SK-N-SH (cell line): ENCODE data around the gene SPRY1. TPM values are rescaled to one million over a fixed set of nuclear protein-coding genes. Genes with fewer than 3 reads are reported as not detected.

Source experiments
- CTCF ChIA-PET: fragments of 300-600, 350-600 bp; formaldehyde crosslinking; extraction: SDS; loops from one replicate; lab custom pipeline; 2021; lab: Yijun Ruan, JAX
- POLR2A ChIA-PET: fragments of 350-600 bp; sonication (Branson Sonifier 250); formaldehyde crosslinking; extraction: SDS; loops from one replicate; lab custom pipeline; 2020; ENCODE audit warnings: antibody characterized with exemption, inconsistent platforms; lab: Yijun Ruan, JAX
- DNase-seq: peaks from one replicate; pipeline ENCODE4 v3.0.0; 2012
- H2AFZ ChIP-seq: fragments of 200-600 bp; sonication (generic); 2 replicates; pipeline ENCODE4 v1.8.1; 2016; ENCODE audit warnings: antibody characterized with exemption, mild to moderate bottlenecking, low read depth
- H3F3A ChIP-seq: fragments of 200-600 bp; sonication (generic); replicated peaks from 2 replicates; pipeline ENCODE3; 2016; ENCODE audit warnings: antibody characterized with exemption, mild to moderate bottlenecking; ENCODE audit not compliant: insufficient read depth
- H3K27ac ChIP-seq, 2 experiments: fragments of 200-500 bp in 1 of 2; fragments of 200-600 bp in 1 of 2; sonication (Bioruptor generic) in 1 of 2; sonication (generic), shearing (Covaris generic) in 1 of 2; 2 replicates each; pipeline versions ENCODE4 v1.5.1 to v1.6.1; 2014 to 2016; ENCODE audit warnings: low read depth in 2 of 2, inconsistent platforms in 1 of 2, low read length in 1 of 2, mild to moderate bottlenecking in 1 of 2, mixed read lengths in 1 of 2
- H3K27me3 ChIP-seq: fragments of 200-600 bp; sonication (generic), shearing (Covaris generic); 2 replicates; pipeline ENCODE4 v1.6.1; 2016; ENCODE audit warnings: mixed run types; ENCODE audit not compliant: insufficient read depth
- H3K36me3 ChIP-seq, 2 experiments: fragments of 200-500 bp in 1 of 2; fragments of 200-600 bp in 1 of 2; sonication (Bioruptor generic) in 1 of 2; sonication (generic) in 1 of 2; replicated peaks in 1 of 2; 2 replicates each; pipeline versions ENCODE3 to v1.5.1; 2014 to 2016; ENCODE audit warnings: low read length in 1 of 2, mild to moderate bottlenecking in 1 of 2; ENCODE audit not compliant: insufficient read depth in 2 of 2, control insufficient read depth in 1 of 2
- H3K4me1 ChIP-seq, 2 experiments: fragments of 200-500 bp in 1 of 2; fragments of 200-600 bp in 1 of 2; sonication (Bioruptor generic) in 1 of 2; sonication (generic), shearing (Covaris generic) in 1 of 2; 2 replicates each; pipeline versions ENCODE4 v1.5.1 to v1.6.1; 2014 to 2016; ENCODE audit warnings: low read depth in 1 of 2, low read length in 1 of 2, mixed run types in 1 of 2; ENCODE audit not compliant: insufficient read depth in 2 of 2, control insufficient read depth in 1 of 2
- H3K4me2 ChIP-seq: fragments of 200-600 bp; sonication (generic), shearing (Covaris generic); 2 replicates; pipeline ENCODE4 v1.6.1; 2017; ENCODE audit warnings: mixed run types
- H3K4me3 ChIP-seq, 2 experiments: fragments of 200-500 bp in 1 of 2; fragments of 200-600 bp in 1 of 2; sonication (Bioruptor generic) in 1 of 2; sonication (generic), shearing (Covaris generic) in 1 of 2; 2 replicates each; pipeline versions ENCODE4 v1.5.1 to v1.8.1; 2014 to 2016; ENCODE audit warnings: low read depth in 2 of 2, inconsistent platforms in 1 of 2, low read length in 1 of 2, mild to moderate bottlenecking in 1 of 2, mixed read lengths in 1 of 2, moderate library complexity in 1 of 2
- H3K79me2 ChIP-seq: fragments of 200-600 bp; sonication (generic); 2 replicates; pipeline ENCODE4 v1.8.1; 2017; ENCODE audit warnings: mild to moderate bottlenecking; ENCODE audit not compliant: insufficient read depth
- H3K9ac ChIP-seq: fragments of 200-600 bp; sonication (generic); 2 replicates; pipeline ENCODE4 v1.6.1; 2017; ENCODE audit warnings: mixed run types
- H3K9me2 ChIP-seq: fragments of 200-600 bp; sonication (generic); 2 replicates; pipeline ENCODE4 v1.6.1; 2017; ENCODE audit warnings: mixed run types
- H3K9me3 ChIP-seq: fragments of 200-600 bp; sonication (generic); 2 replicates; pipeline ENCODE4 v1.6.1; 2017; ENCODE audit warnings: mixed run types, mild to moderate bottlenecking, moderate library complexity
- H4K20me1 ChIP-seq: fragments of 200-600 bp; sonication (generic); 2 replicates; pipeline ENCODE4 v1.6.1; 2017; ENCODE audit warnings: mild to moderate bottlenecking, mixed run types; ENCODE audit not compliant: insufficient read depth
- CTCF ChIP-seq: fragments of 200-600 bp; sonication (generic); IDR thresholded peaks from 2 replicates; pipeline ENCODE4 v1.6.1; 2017; ENCODE audit warnings: antibody characterized with exemption, mild to moderate bottlenecking, moderate library complexity
- ELF1 ChIP-seq: IDR thresholded peaks from 2 replicates; pipeline ENCODE4 v1.4.0; 2012
- FOSL2 ChIP-seq: IDR thresholded peaks from 2 replicates; pipeline ENCODE4 v1.4.0; 2012; ENCODE audit warnings: low read depth, mild to moderate bottlenecking, moderate library complexity, borderline replicate concordance
- FOXM1 ChIP-seq: IDR thresholded peaks from 2 replicates; pipeline ENCODE4 v1.4.0; 2012; ENCODE audit warnings: low read depth, mild to moderate bottlenecking
- GATA2 ChIP-seq: sonication (generic); formaldehyde crosslinking; IDR thresholded peaks from 2 replicates; pipeline ENCODE4 v1.5.0; 2020; ENCODE audit warnings: mild to moderate bottlenecking, missing genetic modification reagents
- MAX ChIP-seq: IDR thresholded peaks from 2 replicates; pipeline ENCODE4 v1.4.0; 2012; ENCODE audit warnings: low read depth
- NRF1 ChIP-seq: IDR thresholded peaks from 2 replicates; pipeline ENCODE4 v1.6.1; 2012; ENCODE audit warnings: low read depth, mild to moderate bottlenecking, low read length
- PBX3 ChIP-seq: IDR thresholded peaks from 2 replicates; pipeline ENCODE4; 2012
- SIN3A ChIP-seq: IDR thresholded peaks from 2 replicates; pipeline ENCODE4 v1.6.1; 2012; ENCODE audit warnings: low read depth, mild to moderate bottlenecking, low read length, moderate library complexity, borderline replicate concordance
- TAF1 ChIP-seq: IDR thresholded peaks from 2 replicates; pipeline ENCODE4 v1.6.1; 2012; ENCODE audit warnings: low read depth, mild to moderate bottlenecking, low read length, moderate library complexity, borderline replicate concordance
- USF2 ChIP-seq: fragments of 150-350 bp; IDR thresholded peaks from 2 replicates; pipeline ENCODE4 v1.6.1; 2017; ENCODE audit warnings: antibody characterized with exemption, low read length, low read depth, borderline replicate concordance
- YY1 ChIP-seq: IDR thresholded peaks from 2 replicates; pipeline ENCODE4 v1.4.0; 2012; ENCODE audit warnings: low read depth, mild to moderate bottlenecking
- WGBS: methylation state at CpG from one replicate; pipeline ENCODE4 v1.1.6; 2017; ENCODE audit warnings: low lambda C conversion rate; 5-methylcytosine and 5-hydroxymethylcytosine counted together
- polyA plus RNA-seq, 3 experiments: library from polyadenylated mRNA; depleted of rRNA; stranded (reverse); fragments of >200 nt; gene quantifications; 2 replicates each; pipeline ENCODE4 v1.2.3, GENCODE V29; 2012

The SPRY1 gene
- polyA plus RNA-seq, 1 of the 3 experiments (the other 2 are of a cell fraction): 12.4 TPM

- Histone ChIP-seq H3K27me3 (no peaks in the 10 kb centered on the region), H3K27ac (no peak overlapping the region)
- TF ChIP-seq YY1 (no peak), FOXM1 (no peak), MAX (no peak), PBX3 (no peak), SIN3A (no peak), TAF1 (no peak), USF2 (no peak)
- TF ChIP-seq, all 33 proteins: peak for 0
- H3K4me1 ChIP-seq: peaks cover 0 to 13% of the 10 kb centered on the region in 2 experiments; a peak in 1 of 4 replicates
- 86% methylated on average over 5 of the region's 5 CpGs for WGBS
- H3K4me3 ChIP-seq: no peak overlapping the region
- no peak overlapping the region for H2AFZ ChIP-seq
- H3F3A ChIP-seq: peaks cover 3% of the 10 kb centered on the region
- no peaks in the 10 kb centered on the region for H4K20me1 ChIP-seq
- no peaks in the 10 kb centered on the region for H3K9me3 ChIP-seq
- ChIA-PET POLR2A (no interaction called here), CTCF (no interaction called here)
- H3K79me2 ChIP-seq: no peaks in the 10 kb centered on the region
- H3K36me3 ChIP-seq: no peaks in the 10 kb centered on the region
- H3K9ac ChIP-seq: no peak overlapping the region
- H3K4me2 ChIP-seq: no peak overlapping the region
- DNase-seq: no peak
- no peaks in the 10 kb centered on the region for H3K9me2 ChIP-seq
These were observed 27.2 kb downstream of the SPRY1 start for GRCh38 chr4:123423819-123424218.

GRCh38 chr4:123427951-123428350, 31.4 kb downstream of the SPRY1 start:
- H3K4me3 ChIP-seq: no peak overlapping the region
- H3K9ac ChIP-seq: no peak overlapping the region
- H3K9me3 ChIP-seq: no peaks in the 10 kb centered on the region
- no peaks in the 10 kb centered on the region for H4K20me1 ChIP-seq
- H3K27ac ChIP-seq: no peak overlapping the region
- no peak overlapping the region for H2AFZ ChIP-seq
- TF ChIP-seq NRF1 (no peak), FOSL2 (no peak), CTCF (no peak), USF2 (no peak), GATA2 (CRISPR knock-in tag) (no peak), ELF1 (no peak)
- no peaks in the 10 kb centered on the region for H3K4me1 ChIP-seq
- H3F3A ChIP-seq: no peaks in the 10 kb centered on the region
- ChIA-PET CTCF (no interaction called here), POLR2A (no interaction called here)
- no peaks in the 10 kb centered on the region for H3K9me2 ChIP-seq
- H3K27me3 ChIP-seq: no peaks in the 10 kb centered on the region
- no peak overlapping the region for H3K4me2 ChIP-seq
- no peak for DNase-seq
- H3K79me2 ChIP-seq: no peaks in the 10 kb centered on the region
- WGBS: 72% methylated on average over 3 of the region's 3 CpGs
- H3K36me3 ChIP-seq: no peaks in the 10 kb centered on the region
